NCI-H226 (cell line): ENCODE measurements around the gene EXOC3L1.

Experiments
- DNase-seq: peaks from one replicate; pipeline ENCODE4 v3.0.0-alpha.2; 2015

Gene EXOC3L1

GRCh38 chr16:67195676-67196075 is 5.7 kb upstream of the EXOC3L1 start:
- no peak for DNase-seq

GRCh38 chr16:67194260-67194659 is 4.3 kb upstream of the EXOC3L1 start:
- DNase-seq = no peak

DNA sequence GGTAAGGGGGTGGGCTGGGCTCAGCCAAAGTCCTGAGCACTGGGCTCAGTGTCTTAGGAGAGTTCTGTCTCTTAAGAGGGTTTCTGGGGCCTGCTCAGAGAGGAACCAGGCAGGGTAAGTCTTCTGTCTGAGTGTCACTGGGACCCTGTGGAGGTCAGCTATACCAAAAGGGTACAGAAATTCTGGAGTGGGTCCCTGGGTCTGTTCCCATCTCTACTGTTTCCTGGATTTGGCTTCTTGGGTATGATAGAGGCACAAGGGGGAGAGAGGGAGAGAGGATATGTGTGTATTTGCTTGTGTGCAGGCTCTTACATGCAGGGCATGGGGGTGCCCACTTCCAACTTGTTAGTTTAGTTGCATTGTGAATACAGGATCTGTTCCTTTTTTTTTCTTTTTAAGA is 3.6 kb upstream of the EXOC3L1 start:
- no peak for DNase-seq

- DNase-seq = no peak
Observed at GRCh38 chr16:67192781-67193361, 2.9 kb upstream of the EXOC3L1 start.

DNA sequence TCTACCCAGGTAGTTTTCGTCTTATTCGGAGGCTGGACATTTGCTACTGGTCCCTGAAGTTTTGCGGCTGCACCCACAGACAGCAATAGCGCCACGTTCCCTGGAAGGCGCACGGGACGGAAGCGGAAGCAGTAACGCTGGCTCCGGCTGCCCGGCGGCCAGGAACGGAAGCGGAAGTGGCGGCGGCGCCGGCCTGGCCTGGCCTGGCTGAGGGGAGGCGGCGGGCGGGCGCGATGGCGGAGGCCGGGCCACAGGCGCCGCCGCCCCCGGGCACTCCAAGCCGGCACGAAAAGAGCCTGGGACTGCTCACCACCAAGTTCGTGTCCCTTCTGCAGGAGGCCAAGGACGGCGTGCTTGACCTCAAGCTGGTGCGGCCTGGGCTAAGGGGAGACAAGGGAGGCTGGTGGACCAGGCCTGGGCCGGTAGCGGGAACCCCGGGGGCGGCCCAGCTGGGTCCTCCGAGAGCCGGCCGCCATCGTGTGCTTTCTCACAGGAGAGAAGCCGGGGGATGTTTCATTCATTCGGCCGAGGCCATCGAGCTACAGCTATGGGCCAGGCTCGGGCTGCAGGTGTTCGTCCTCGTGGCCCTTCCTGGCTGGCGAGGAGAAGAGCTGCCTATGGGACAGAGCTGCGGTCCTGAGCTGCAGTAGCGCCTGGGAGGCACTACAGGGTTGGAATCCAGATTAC is 2.2 kb upstream of the EXOC3L1 start, which contains the start of gene E2F4:
TSS of gene E2F4 (plus strand) at position 161 of the 687 bp plus-strand sequence. CDS start at position 234, 73 bp downstream.
- DNase-seq = peak; percentile 89

DNA sequence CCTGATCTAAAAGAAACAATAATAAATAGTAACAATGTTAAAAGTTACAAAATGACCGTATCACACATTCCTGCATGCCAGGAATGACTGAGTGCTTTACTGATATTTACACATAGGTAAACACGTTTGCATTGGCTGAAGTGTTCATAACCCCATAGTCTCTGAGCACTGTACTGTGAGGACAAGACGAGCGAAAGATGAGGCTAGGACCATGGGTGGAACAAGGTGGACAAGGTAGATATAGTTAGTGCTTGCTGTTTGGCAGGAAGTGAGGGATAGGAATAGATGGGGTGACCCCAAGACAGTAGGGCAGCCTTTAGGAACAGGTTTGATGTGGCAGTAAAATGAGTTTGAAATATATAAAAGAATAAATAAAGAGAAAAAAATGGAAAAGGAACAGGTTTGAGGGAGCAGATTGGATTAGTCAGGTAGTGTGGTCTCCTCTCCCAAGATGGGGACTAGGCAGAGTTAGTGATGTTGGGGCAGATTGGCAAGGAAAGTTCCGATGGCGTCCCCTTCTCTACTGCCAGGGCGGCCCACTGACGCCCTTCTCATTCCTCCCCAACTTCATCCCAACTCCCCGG is 1.6 kb upstream of the EXOC3L1 start:
- DNase-seq = no peak

GRCh38 chr16:67190448-67191399 is 788 bp upstream of the EXOC3L1 start:
- no peak for DNase-seq

DNA sequence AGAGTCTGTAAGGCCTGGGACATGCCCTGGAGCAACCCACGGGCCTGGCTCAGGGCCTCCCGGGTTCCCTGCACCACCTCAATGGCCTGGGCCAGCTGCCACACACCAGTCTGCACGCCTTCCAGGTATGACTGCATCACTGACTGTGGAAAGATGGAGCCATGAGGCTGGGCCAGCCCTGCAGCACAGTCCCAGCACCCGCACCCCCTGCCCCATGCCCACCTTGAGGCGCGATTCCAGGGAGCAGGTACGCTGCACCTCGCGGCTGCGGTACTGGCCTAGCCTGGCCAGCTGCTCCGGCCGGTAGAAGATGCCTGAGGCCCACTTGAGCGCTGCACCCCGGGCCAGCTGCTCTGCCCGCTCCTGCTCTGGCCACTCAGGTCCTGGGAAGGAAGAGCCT is 1.1 kb downstream of the EXOC3L1 start:
- no peak for DNase-seq

DNA sequence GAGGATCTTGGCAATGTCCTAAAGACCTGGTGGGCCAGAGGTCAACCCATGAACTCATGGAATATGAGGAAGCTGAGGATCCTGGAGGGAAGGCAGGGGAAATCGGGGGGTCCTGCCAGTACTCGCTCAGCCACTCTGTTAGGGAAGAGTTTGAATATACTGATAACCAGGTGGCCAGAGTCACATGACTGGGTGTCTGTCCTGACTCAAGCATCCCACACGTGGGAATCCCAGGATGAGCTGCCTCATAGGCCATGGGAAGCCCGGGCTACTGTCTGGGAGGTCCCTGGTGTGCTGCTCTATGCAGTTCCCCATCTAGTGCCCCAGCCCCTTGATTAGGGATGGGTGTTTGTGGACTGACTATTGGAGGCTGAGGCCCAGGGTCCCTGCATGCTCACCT is 1.6 kb downstream of the EXOC3L1 start:
- no peak for DNase-seq

DNA sequence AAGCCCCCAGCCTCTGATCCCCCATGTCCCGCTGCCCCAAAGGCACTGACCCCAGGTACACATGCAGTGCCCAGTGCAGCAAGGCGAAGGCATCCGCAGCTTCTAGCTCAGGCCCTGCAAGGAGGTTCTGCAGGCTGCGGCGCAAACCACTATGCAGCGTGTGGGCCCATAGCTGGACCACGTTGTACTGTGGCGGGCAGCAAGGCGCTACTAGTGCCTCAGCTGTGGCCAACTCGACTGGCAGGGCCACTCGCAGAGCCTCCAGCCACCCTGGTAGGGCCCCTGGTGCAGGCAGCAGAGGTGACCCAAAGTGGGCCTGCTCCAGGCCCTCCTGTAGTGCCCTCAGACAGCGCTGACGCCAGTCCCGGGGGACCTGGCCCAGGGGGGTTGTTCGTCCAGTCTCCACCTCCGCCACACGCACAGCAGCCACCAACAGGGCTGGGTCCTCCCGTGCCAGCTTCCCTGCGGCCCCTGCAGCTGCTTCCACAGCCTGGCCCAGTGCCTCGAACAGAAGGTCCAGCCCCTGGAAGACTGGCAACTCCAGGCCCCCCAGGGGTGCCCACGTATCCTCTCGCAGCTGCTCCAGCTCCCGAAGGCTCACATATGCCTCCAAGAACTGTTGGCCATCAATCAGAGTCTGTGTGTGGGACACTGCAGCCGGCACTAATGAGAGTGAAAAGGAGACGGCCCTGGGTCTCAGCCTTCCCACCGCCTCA is 2.6 kb downstream of the EXOC3L1 start:
- no peak for DNase-seq

GRCh38 chr16:67186550-67186950 is 3.4 kb downstream of the EXOC3L1 start:
- DNase-seq = peak; percentile 50

- no peak for DNase-seq
Observed at GRCh38 chr16:67185651-67186134, 4.2 kb downstream of the EXOC3L1 start.

- peak; percentile 84 for DNase-seq
Observed at GRCh38 chr16:67184995-67185650, 4.8 kb downstream of the EXOC3L1 start.

DNA sequence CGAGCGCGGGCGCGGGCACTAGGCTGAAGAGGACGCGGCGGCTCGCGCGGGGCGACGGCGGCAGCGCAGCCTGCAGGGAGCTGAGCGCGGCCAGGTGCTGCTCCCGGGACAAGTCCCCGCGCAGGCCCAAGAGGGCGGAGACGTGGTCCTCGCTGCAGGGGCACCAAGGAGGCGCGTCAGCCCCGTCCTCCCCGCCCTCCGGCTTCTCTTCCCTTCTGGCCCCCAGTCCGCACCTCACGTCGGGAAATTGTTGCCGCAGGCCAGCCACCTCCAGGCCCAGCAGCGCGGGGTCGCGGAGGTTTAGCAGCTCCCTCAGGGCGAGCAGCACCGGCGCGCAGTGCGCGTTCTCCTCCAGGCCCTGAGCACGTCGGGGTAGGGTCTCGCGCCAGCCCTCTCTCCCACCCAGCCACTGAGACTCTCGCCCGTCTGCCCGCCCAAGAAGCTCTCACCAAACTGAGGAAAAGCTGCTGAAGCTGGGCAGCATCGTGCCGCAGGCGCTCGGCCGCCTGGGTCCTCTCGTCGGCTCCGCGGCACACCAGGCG is 5.4 kb downstream of the EXOC3L1 start:
- no peak for DNase-seq

GRCh38 chr16:67183627-67184452 is 6.1 kb downstream of the EXOC3L1 start, which contains the start of gene MATCAP1:
Gene MATCAP1, minus strand, starts transcription at chr16:67183963. Its CDS starts 3,353 bp downstream, at chr16:67180610.
- peak; percentile 91 for DNase-seq

- DNase-seq = no peak
Observed at GRCh38 chr16:67183284-67183626, 6.7 kb downstream of the EXOC3L1 start.

DNA sequence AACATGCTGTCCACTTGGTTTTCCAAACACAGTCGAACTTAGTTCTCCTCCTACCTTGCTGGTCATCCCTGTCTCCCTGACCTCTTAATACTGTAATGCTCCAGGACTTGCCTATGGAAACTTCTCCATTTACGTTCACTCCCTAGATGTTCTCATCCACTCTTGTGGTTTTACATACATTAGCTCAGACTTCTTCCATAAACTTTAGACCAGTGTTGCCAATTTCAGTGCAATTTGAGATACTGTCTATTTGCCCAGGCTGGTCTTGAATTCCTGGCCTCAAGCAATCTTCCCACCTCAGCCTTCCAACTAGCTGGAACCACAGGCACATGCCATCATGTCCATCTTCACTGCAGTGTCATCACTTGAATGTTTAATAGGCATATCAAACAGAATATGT is 7.6 kb downstream of the EXOC3L1 start:
- DNase-seq = no peak

- peak; percentile 82 for DNase-seq
Observed at GRCh38 chr16:67181346-67181745, 8.6 kb downstream of the EXOC3L1 start.

DNA sequence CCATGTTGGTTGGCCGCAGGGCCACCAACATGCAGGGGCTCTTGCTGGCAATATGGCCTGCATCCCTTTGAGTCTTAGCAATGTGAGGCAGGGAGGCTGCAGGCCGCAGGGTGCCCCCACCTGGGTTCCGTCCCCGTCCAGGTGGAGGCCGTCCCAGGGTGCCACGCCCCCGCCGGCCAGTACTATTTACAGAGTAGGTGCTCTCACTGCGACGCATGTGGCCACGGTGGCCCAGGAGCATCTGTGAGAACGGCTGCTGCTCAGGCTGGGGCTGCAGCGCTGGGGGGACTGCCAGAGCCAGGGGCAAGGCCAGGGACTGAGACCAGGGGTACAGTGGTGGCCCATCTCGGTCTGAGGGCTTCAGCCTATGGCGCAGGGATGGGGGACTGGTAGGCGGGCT is 9.8 kb downstream of the EXOC3L1 start:
- no peak for DNase-seq

GRCh38 chr16:67179421-67180080 is 10.4 kb downstream of the EXOC3L1 start:
- DNase-seq = no peak
